ENCODE data around the gene PHYKPL.
"Not testable (repeated sequence)": the region's sequence is repeated elsewhere in the genome, so short reads cannot be mapped to it uniquely, and the experiment has no call there.

Gene PHYKPL

GRCh38 chr5:178264044-178264443, 31.4 kb upstream of the PHYKPL start:
- no peak for DNase-seq (ENCODE audit: low spot score)

- DNase-seq (ENCODE audit: low spot score): no peak
Observed at GRCh38 chr5:178261666-178262600, 29.3 kb upstream of the PHYKPL start.

- DNase-seq (ENCODE audit: low spot score): no peak
Observed at GRCh38 chr5:178259623-178260536, 27.3 kb upstream of the PHYKPL start.

GRCh38 chr5:178257650-178258049, 25.0 kb upstream of the PHYKPL start:
- DNase-seq (ENCODE audit: low spot score): no peak

GRCh38 chr5:178256746-178257145, 24.1 kb upstream of the PHYKPL start:
- no peak for DNase-seq (ENCODE audit: low spot score)

GRCh38 chr5:178253632-178254031, 21.0 kb upstream of the PHYKPL start:
- not testable (repeated sequence) for DNase-seq (ENCODE audit: low spot score)

GRCh38 chr5:178252258-178252657, 19.7 kb upstream of the PHYKPL start:
- no peak for DNase-seq (ENCODE audit: low spot score)

GRCh38 chr5:178250263-178250662, 17.7 kb upstream of the PHYKPL start:
- DNase-seq (ENCODE audit: low spot score): no peak

- DNase-seq (ENCODE audit: low spot score): no peak
Observed at GRCh38 chr5:178249191-178249989, 16.8 kb upstream of the PHYKPL start.

GRCh38 chr5:178248750-178249149, 16.1 kb upstream of the PHYKPL start:
- no peak for DNase-seq (ENCODE audit: low spot score)

GRCh38 chr5:178247481-178248456, 15.2 kb upstream of the PHYKPL start:
- DNase-seq (ENCODE audit: low spot score): no peak

- DNase-seq (ENCODE audit: low spot score): no peak
Observed at GRCh38 chr5:178246624-178247279, 14.2 kb upstream of the PHYKPL start.

- no peak for DNase-seq (ENCODE audit: low spot score)
Observed at GRCh38 chr5:178245389-178245788, 12.8 kb upstream of the PHYKPL start.

- DNase-seq (ENCODE audit: low spot score): no peak
Observed at GRCh38 chr5:178244576-178244975, 12.0 kb upstream of the PHYKPL start.

GRCh38 chr5:178242416-178242815, 9.8 kb upstream of the PHYKPL start:
- no peak for DNase-seq (ENCODE audit: low spot score)

- DNase-seq (ENCODE audit: low spot score): no peak
Observed at GRCh38 chr5:178241688-178242231, 9.2 kb upstream of the PHYKPL start.

GRCh38 chr5:178241231-178241663, 8.6 kb upstream of the PHYKPL start:
- DNase-seq (ENCODE audit: low spot score): no peak

- no peak for DNase-seq (ENCODE audit: low spot score)
Observed at GRCh38 chr5:178240766-178241165, 8.2 kb upstream of the PHYKPL start.

GRCh38 chr5:178240341-178240741, 7.7 kb upstream of the PHYKPL start:
- no peak for DNase-seq (ENCODE audit: low spot score)
